DOHH2 (cell line): ENCODE measurements around the gene TUBA4A.

Source experiments
- H3F3A ChIP-seq: fragments of 200-600 bp; sonication (generic), shearing (Covaris generic); 2 replicates; pipeline ENCODE4 v1.6.0; 2016; ENCODE audit warnings: antibody characterized with exemption, mild to moderate bottlenecking; ENCODE audit not compliant: control insufficient read depth, insufficient read depth
- H3K27ac ChIP-seq: fragments of 200-600 bp; sonication (generic); 2 replicates; pipeline ENCODE4 v1.5.1; 2014; ENCODE audit warnings: low read depth, mild to moderate bottlenecking, low read length, moderate library complexity
- H3K27me3 ChIP-seq: fragments of 200-600 bp; sonication (generic); 2 replicates; pipeline ENCODE4 v1.6.1; 2014; ENCODE audit warnings: mild to moderate bottlenecking, low read length, mixed read lengths; ENCODE audit not compliant: control insufficient read depth
- H3K36me3 ChIP-seq: fragments of 200-600 bp; sonication (generic); 2 replicates; pipeline ENCODE4 v1.6.1; 2014; ENCODE audit warnings: mild to moderate bottlenecking, low read length, moderate library complexity, mixed read lengths; ENCODE audit not compliant: control insufficient read depth
- H3K4me1 ChIP-seq: fragments of 200-600 bp; sonication (generic); 2 replicates; pipeline ENCODE4 v1.6.1; 2014; ENCODE audit warnings: mild to moderate bottlenecking, low read length, mixed read lengths; ENCODE audit not compliant: control insufficient read depth
- H3K4me2 ChIP-seq: fragments of 200-600 bp; sonication (generic); 2 replicates; pipeline ENCODE4 v1.6.0; 2014; ENCODE audit warnings: mild to moderate bottlenecking, low read length, moderate library complexity
- H3K4me3 ChIP-seq: fragments of 200-600 bp; sonication (generic); 2 replicates; pipeline ENCODE4 v1.5.1; 2014; ENCODE audit warnings: mild to moderate bottlenecking, low read length, mixed read lengths
- H3K79me2 ChIP-seq: fragments of 200-600 bp; sonication (generic); 2 replicates; pipeline ENCODE4 v1.6.1; 2014; ENCODE audit warnings: mild to moderate bottlenecking, low read length, mixed read lengths; ENCODE audit not compliant: control insufficient read depth
- H3K9me2 ChIP-seq: fragments of 200-600 bp; sonication (generic); replicated peaks from 2 replicates; pipeline ENCODE4 v1.6.1; 2014; ENCODE audit warnings: mild to moderate bottlenecking, low read length, mixed read lengths; ENCODE audit not compliant: control insufficient read depth
- H3K9me3 ChIP-seq: fragments of 200-600 bp; sonication (generic); 2 replicates; pipeline ENCODE4 v1.6.1; 2014; ENCODE audit warnings: antibody characterized with exemption, low read length, mixed read lengths; ENCODE audit not compliant: control insufficient read depth, insufficient read depth
- H4K20me1 ChIP-seq: fragments of 200-600 bp; sonication (generic); 2 replicates; pipeline ENCODE4 v1.6.0; 2014; ENCODE audit warnings: low read depth, mild to moderate bottlenecking, antibody characterized with exemption, low read length, moderate library complexity; ENCODE audit not compliant: control insufficient read depth, insufficient read depth
- EZH2phosphoT487 ChIP-seq: fragments of 200-600 bp; sonication (generic); IDR thresholded peaks from 2 replicates; pipeline ENCODE4 v1.6.1; 2017; ENCODE audit warnings: borderline replicate concordance, mild to moderate bottlenecking, antibody characterized with exemption, low read length, moderate library complexity, mixed read lengths
- TF ChIP-seq, protein P1 (sequence below): fragments of 200-600 bp; sonication (generic); IDR thresholded peaks from one replicate; pipeline ENCODE4 v1.5.1; 2014; ENCODE audit warnings: antibody characterized with exemption, mild to moderate bottlenecking, low read depth, low read length; ENCODE audit not compliant: poor library complexity, severe bottlenecking

The TUBA4A gene

DNA sequence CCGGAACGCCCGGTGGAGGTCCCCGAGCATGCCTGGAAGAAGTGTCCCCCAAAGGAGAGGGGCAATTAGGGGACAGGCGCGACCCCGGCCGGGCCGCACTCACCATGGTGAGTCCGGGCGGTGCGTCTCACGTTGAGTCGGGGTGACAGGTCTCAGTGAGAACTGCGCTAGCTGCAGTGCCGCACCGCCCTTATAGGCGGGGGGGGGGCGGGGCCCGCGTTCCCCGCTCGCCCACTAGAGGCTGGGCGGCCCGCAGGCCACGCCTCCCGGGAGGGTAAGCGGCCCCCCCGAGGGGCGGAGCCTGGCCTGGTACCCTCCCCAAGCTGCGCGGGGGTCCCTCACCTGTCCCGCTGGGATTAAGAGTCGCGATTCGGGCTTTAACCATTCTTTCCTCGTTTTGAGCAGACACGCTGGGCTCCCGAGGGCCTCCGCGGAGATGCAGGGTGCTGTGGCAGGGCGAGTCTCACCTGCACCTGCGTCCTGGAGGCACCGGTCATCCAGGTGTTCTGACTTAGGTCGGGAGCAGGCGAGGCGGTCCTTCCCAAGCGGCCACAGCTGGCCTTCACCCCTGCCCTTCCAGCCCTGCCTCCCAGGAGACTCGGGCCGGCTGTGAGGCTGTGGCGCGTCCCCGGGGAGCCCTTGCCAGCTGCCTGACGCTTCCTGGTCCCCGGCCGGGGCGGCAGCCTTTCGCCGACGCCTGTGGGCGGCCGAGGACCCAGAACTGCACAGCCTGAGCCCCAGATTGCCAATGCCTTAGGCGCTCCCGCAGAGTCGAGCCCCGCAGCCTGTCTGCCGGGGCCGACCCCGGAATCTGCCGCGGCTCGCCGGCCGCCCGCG, at the start of gene TUBA4A:
TUBA4A (minus strand) TSS at position 166 of the 837 bp plus-strand sequence; CDS start at position 106, 60 bp downstream.
- H3K27me3 ChIP-seq: peaks cover 6% of the 10 kb centered on the region
- H3K4me2 ChIP-seq: peak within 1 kb of the TSS; percentile 97
- H3K79me2 ChIP-seq: peaks cover 38% of the 10 kb centered on the region
- TF ChIP-seq, protein P1, sequence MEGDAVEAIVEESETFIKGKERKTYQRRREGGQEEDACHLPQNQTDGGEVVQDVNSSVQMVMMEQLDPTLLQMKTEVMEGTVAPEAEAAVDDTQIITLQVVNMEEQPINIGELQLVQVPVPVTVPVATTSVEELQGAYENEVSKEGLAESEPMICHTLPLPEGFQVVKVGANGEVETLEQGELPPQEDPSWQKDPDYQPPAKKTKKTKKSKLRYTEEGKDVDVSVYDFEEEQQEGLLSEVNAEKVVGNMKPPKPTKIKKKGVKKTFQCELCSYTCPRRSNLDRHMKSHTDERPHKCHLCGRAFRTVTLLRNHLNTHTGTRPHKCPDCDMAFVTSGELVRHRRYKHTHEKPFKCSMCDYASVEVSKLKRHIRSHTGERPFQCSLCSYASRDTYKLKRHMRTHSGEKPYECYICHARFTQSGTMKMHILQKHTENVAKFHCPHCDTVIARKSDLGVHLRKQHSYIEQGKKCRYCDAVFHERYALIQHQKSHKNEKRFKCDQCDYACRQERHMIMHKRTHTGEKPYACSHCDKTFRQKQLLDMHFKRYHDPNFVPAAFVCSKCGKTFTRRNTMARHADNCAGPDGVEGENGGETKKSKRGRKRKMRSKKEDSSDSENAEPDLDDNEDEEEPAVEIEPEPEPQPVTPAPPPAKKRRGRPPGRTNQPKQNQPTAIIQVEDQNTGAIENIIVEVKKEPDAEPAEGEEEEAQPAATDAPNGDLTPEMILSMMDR: no peak
- TF ChIP-seq EZH2phosphoT487: no peak
- H3K9me3 ChIP-seq: no peaks in the 10 kb centered on the region
- H3K36me3 ChIP-seq: peaks cover 36% of the 10 kb centered on the region
- peaks cover 24% of the 10 kb centered on the region for H3F3A ChIP-seq
- H3K27ac ChIP-seq: peak within 1 kb of the TSS; percentile 62
- H3K9me2 ChIP-seq: no peaks in the 10 kb centered on the region
- H4K20me1 ChIP-seq: peaks cover 7% of the 10 kb centered on the region; the same call in 1 of the 2 replicates
- H3K4me1 ChIP-seq: peaks cover 55% of the 10 kb centered on the region
- peak within 1 kb of the TSS; percentile 83 for H3K4me3 ChIP-seq

GRCh38 chr2:219302412-219302968, 48.8 kb upstream of the TUBA4A start:
- peaks cover 53% of the 10 kb centered on the region for H3K27me3 ChIP-seq
- no peak overlapping the region for H3K27ac ChIP-seq
- H3K9me3 ChIP-seq: no peaks in the 10 kb centered on the region
- no peak overlapping the region for H3K4me2 ChIP-seq
- H3K4me1 ChIP-seq: peaks cover 4% of the 10 kb centered on the region
- H3F3A ChIP-seq: no peaks in the 10 kb centered on the region
- H3K9me2 ChIP-seq: no peaks in the 10 kb centered on the region
- no peaks in the 10 kb centered on the region for H3K36me3 ChIP-seq
- TF ChIP-seq, protein P1: no peak
- no peak for TF ChIP-seq EZH2phosphoT487
- no peaks in the 10 kb centered on the region for H3K79me2 ChIP-seq
- no peaks in the 10 kb centered on the region for H4K20me1 ChIP-seq
- H3K4me3 ChIP-seq: no peak overlapping the region

GRCh38 chr2:219300022-219300421, 46.3 kb upstream of the TUBA4A start:
- peaks cover 2% of the 10 kb centered on the region; the same call in 1 of the 2 replicates for H3F3A ChIP-seq
- no peaks in the 10 kb centered on the region for H3K9me2 ChIP-seq
- TF ChIP-seq, protein P1: no peak
- no peak for TF ChIP-seq EZH2phosphoT487
- H3K9me3 ChIP-seq: no peaks in the 10 kb centered on the region
- H3K4me2 ChIP-seq: no peak overlapping the region
- peaks cover 53% of the 10 kb centered on the region for H3K27me3 ChIP-seq
- no peaks in the 10 kb centered on the region for H3K79me2 ChIP-seq
- peaks cover 10% of the 10 kb centered on the region for H3K4me1 ChIP-seq
- no peaks in the 10 kb centered on the region for H4K20me1 ChIP-seq
- H3K27ac ChIP-seq: no peak overlapping the region
- H3K36me3 ChIP-seq: no peaks in the 10 kb centered on the region
- H3K4me3 ChIP-seq: no peak overlapping the region
